Osteoblast (primary cell): ENCODE results near the gene DACH1. TPM values are rescaled to one million over a fixed set of nuclear protein-coding genes. Genes with fewer than 3 reads are reported as not detected.
"Not testable (repeated sequence)": the region's sequence is repeated elsewhere in the genome, so short reads cannot be mapped to it uniquely, and the experiment has no call there.

Experiments
- DNase-seq: peaks from one replicate; pipeline ENCODE4 v3.0.0; 2011; ENCODE audit warnings: low spot score, mixed read lengths; ENCODE audit not compliant: insufficient read length; ENCODE audit errors: missing footprints
- H2AFZ ChIP-seq: 2 replicates; pipeline ENCODE4 v1.6.0; 2011; ENCODE audit warnings: mild to moderate bottlenecking, low read length
- H3K27ac ChIP-seq: 2 replicates; pipeline ENCODE4 v1.5.1; 2011; ENCODE audit warnings: mild to moderate bottlenecking, low read depth, low read length, moderate library complexity
- H3K27me3 ChIP-seq: 2 replicates; pipeline ENCODE4 v1.6.0; 2012; ENCODE audit warnings: mild to moderate bottlenecking, control low read depth, inconsistent platforms, low read length, moderate library complexity; ENCODE audit not compliant: insufficient read depth
- H3K36me3 ChIP-seq: 2 replicates; pipeline ENCODE4 v1.5.1; 2011; ENCODE audit warnings: mild to moderate bottlenecking, low read length, control low read depth, moderate library complexity; ENCODE audit not compliant: insufficient read depth
- H3K4me1 ChIP-seq: 2 replicates; pipeline ENCODE4 v1.5.1; 2011; ENCODE audit warnings: mild to moderate bottlenecking, low read length, control low read depth, moderate library complexity; ENCODE audit not compliant: insufficient read depth
- H3K4me2 ChIP-seq: 2 replicates; pipeline ENCODE4 v1.6.0; 2011; ENCODE audit warnings: mild to moderate bottlenecking, low read length; ENCODE audit not compliant: insufficient read depth
- H3K4me3 ChIP-seq: fragments of 200-600 bp; sonication (generic); 3 replicates; pipeline ENCODE4 v1.5.1; 2012; ENCODE audit warnings: mild to moderate bottlenecking, low read length, inconsistent platforms; ENCODE audit not compliant: insufficient read depth
- H3K79me2 ChIP-seq: 2 replicates; pipeline ENCODE4 v1.6.0; 2012; ENCODE audit warnings: mild to moderate bottlenecking, low read length, control low read depth, inconsistent platforms; ENCODE audit not compliant: insufficient read depth
- H3K9me3 ChIP-seq: 2 replicates; pipeline ENCODE4 v1.5.1; 2011; ENCODE audit warnings: low read depth, low read length, control low read depth
- H4K20me1 ChIP-seq: 2 replicates; pipeline ENCODE4 v1.6.0; 2012; ENCODE audit warnings: mild to moderate bottlenecking, low read length, control low read depth; ENCODE audit not compliant: insufficient read depth
- total RNA-seq: library from RNA; depleted of rRNA; stranded (reverse); fragments of >200 nt; gene quantifications from 2 replicates; pipeline ENCODE4 v1.2.3, GENCODE V29; 2012
- TF ChIP-seq, protein P1 (sequence below): IDR thresholded peaks from 2 replicates; pipeline ENCODE4 v1.5.1; 2011; ENCODE audit warnings: mild to moderate bottlenecking, low read depth, low read length, moderate library complexity; ENCODE audit errors: extremely low read depth

The DACH1 gene
- total RNA-seq, 1 donor = not detected

DNA sequence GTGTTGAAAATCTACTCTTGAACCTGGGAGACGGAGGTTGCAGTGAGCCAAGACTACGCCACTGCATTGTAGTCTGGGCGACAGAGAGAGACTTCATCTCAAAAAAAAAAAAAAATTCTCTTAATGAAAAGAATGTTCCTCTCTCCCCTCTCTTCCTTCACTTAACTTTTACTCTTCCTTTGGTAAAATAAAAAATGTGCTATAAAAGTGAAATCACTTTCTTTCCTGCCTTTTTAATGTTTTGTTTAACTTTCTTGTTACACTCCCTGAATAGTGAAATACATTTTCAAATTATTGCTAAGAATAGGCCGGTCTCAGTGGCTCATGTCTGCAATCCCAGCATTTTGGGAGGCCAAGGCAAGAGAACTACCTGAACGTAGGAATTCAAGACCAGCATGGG is 86.5 kb downstream of the DACH1 start:
- no peak overlapping the region for H2AFZ ChIP-seq
- no peaks in the 10 kb centered on the region for H3K79me2 ChIP-seq
- H3K27ac ChIP-seq = no peak overlapping the region
- no peaks in the 10 kb centered on the region for H3K4me1 ChIP-seq
- no peak overlapping the region for H3K4me2 ChIP-seq
- H3K4me3 ChIP-seq = no peak overlapping the region
- peak; percentile 3 for DNase-seq
- no peaks in the 10 kb centered on the region for H3K9me3 ChIP-seq
- H4K20me1 ChIP-seq = no peaks in the 10 kb centered on the region
- no peaks in the 10 kb centered on the region for H3K27me3 ChIP-seq
- no peaks in the 10 kb centered on the region for H3K36me3 ChIP-seq
- TF ChIP-seq, protein P1, sequence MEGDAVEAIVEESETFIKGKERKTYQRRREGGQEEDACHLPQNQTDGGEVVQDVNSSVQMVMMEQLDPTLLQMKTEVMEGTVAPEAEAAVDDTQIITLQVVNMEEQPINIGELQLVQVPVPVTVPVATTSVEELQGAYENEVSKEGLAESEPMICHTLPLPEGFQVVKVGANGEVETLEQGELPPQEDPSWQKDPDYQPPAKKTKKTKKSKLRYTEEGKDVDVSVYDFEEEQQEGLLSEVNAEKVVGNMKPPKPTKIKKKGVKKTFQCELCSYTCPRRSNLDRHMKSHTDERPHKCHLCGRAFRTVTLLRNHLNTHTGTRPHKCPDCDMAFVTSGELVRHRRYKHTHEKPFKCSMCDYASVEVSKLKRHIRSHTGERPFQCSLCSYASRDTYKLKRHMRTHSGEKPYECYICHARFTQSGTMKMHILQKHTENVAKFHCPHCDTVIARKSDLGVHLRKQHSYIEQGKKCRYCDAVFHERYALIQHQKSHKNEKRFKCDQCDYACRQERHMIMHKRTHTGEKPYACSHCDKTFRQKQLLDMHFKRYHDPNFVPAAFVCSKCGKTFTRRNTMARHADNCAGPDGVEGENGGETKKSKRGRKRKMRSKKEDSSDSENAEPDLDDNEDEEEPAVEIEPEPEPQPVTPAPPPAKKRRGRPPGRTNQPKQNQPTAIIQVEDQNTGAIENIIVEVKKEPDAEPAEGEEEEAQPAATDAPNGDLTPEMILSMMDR = no peak

DNA sequence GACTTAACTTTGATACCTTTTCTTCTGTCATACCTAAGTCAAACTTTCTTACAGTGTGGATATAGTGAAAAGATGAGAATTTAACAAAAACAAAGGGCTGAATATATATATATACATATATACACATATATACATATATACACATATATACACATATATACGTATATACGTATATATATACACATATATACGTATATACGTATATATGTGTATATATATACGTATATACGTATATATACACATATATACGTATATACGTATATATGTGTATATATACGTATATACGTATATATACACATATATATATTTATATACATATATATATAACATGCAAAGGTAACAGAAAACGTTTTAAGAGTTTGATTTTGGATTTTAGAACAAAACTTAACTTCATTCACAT is 88.0 kb downstream of the DACH1 start:
- H3K79me2 ChIP-seq, H2AFZ ChIP-seq, DNase-seq, H3K9me3 ChIP-seq, H4K20me1 ChIP-seq, H3K27ac ChIP-seq, H3K36me3 ChIP-seq, H3K27me3 ChIP-seq, H3K4me2 ChIP-seq, H3K4me1 ChIP-seq, H3K4me3 ChIP-seq: not testable (repeated sequence)

DNA sequence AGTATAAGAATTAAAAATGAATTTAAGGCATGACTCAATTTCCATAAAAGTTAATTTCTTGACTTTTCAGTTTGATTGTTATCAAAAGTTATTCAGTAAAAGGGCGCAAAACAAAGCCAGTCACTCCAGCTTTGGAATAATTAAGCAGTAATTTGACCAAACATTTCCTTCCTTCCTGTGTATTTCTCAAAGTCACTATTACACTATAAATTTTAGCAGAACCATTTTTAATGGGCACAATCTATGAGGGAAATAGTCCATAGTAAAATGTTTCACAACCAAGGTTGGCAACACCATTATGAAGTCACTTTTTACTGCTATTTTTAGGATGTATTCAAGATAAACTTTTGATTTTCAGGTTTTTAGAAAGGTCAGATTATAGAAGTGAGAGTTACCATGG is 91.0 kb downstream of the DACH1 start:
- Histone ChIP-seq H3K4me3 (no peak overlapping the region), H3K79me2 (no peaks in the 10 kb centered on the region), H3K27ac (no peak overlapping the region), H2AFZ (no peak overlapping the region), H3K4me2 (no peak overlapping the region), H4K20me1 (no peaks in the 10 kb centered on the region), H3K27me3 (no peaks in the 10 kb centered on the region), H3K9me3 (no peaks in the 10 kb centered on the region), H3K4me1 (no peaks in the 10 kb centered on the region), H3K36me3 (no peaks in the 10 kb centered on the region)
- TF ChIP-seq, protein P1 = no peak
- no peak for DNase-seq

DNA sequence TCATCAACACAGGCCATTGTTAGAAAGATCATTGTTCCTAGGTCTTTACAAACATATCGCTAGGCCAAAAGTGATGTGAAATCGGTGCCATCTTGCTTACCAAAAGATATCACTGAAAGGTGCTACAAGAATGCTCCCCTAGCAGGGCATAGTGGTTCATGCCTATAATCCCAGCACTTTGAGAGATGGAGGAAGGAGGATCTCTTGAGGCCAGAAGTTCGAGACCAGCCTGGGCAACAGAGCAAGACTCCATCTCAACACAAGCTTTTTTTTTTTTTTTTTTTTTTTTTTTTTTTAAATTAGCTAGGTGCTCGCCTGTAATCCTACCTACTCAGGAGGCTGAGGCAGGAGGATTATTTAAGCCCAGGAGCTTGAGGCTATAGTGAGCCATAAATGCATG is 92.1 kb downstream of the DACH1 start:
- no peak for DNase-seq
- H3K79me2 ChIP-seq = no peaks in the 10 kb centered on the region
- no peak overlapping the region for H3K4me2 ChIP-seq
- no peaks in the 10 kb centered on the region for H3K36me3 ChIP-seq
- H3K9me3 ChIP-seq = no peaks in the 10 kb centered on the region
- H3K4me1 ChIP-seq = no peaks in the 10 kb centered on the region
- no peak overlapping the region for H3K4me3 ChIP-seq
- no peaks in the 10 kb centered on the region for H3K27me3 ChIP-seq
- H4K20me1 ChIP-seq = no peaks in the 10 kb centered on the region
- TF ChIP-seq, protein P1 = no peak
- no peak overlapping the region for H2AFZ ChIP-seq
- no peak overlapping the region for H3K27ac ChIP-seq

DNA sequence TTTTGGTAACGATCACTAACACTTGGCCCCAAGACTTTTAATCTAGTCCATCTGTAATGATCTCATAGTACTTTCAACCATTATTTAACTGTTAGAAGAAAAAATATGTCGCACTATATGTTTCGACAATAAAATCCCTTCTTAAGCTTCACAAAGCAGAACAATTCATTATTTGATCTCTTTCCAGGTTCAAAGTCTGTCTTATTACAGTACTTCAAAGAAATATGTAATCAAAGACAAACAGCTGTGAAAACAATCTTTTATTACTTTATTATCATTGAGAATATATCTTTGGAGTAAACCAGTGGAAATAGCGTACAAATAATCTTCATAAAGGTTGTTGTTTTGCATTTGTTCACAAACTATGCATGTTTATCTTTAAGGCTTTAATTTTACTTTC is 93.5 kb downstream of the DACH1 start:
- Histone ChIP-seq H4K20me1 (no peaks in the 10 kb centered on the region), H3K4me3 (no peak overlapping the region), H3K27me3 (no peaks in the 10 kb centered on the region), H2AFZ (no peak overlapping the region), H3K4me1 (no peaks in the 10 kb centered on the region), H3K79me2 (no peaks in the 10 kb centered on the region), H3K27ac (no peak overlapping the region), H3K4me2 (no peak overlapping the region), H3K9me3 (no peaks in the 10 kb centered on the region), H3K36me3 (no peaks in the 10 kb centered on the region)
- TF ChIP-seq, protein P1 = no peak
- DNase-seq = no peak
